IMR-90 (cell line): ENCODE data around the gene RABGAP1. TPM values are rescaled to one million over a fixed set of nuclear protein-coding genes. Genes with fewer than 3 reads are reported as not detected.
A peak's percentile ranks its signal among the peaks of the same experiment; 100 is the strongest.

Experiments used
- ATAC-seq: fragments of 200-7000 bp; cut with Tn5 transposase; 2 replicates; pipeline ENCODE4 v1.9.1; 2020; ENCODE audit warnings: low read depth, mild to moderate bottlenecking, moderate library complexity
- BruUV-seq: library from RNA; stranded (reverse); fragments of 400-500 nt; replicated peaks from 2 replicates; lab custom pipeline; 2021; lab: Mats Ljungman, UMichigan
- CTCF ChIA-PET: fragments of 300-600 bp; formaldehyde crosslinking; extraction: SDS; loops from one replicate; lab custom pipeline; 2021; ENCODE audit warnings: antibody characterized with exemption; lab: Yijun Ruan, JAX
- POLR2A ChIA-PET: fragments of 300-600 bp; sonication (Branson Sonifier 250); formaldehyde crosslinking; loops from one replicate; lab custom pipeline; 2022; ENCODE audit warnings: antibody characterized with exemption; ENCODE audit not compliant: unreplicated experiment; lab: Charles Lee
- DNase-seq: peaks from one replicate; pipeline ENCODE4 v3.0.0; 2013
- H2AFZ ChIP-seq: replicated peaks from 2 replicates; pipeline ENCODE3; 2013; ENCODE audit warnings: low read length, mild to moderate bottlenecking; ENCODE audit not compliant: poor library complexity
- H2AK5ac ChIP-seq: 2 replicates; pipeline ENCODE4 v1.6.1; 2013; ENCODE audit warnings: low read depth, low read length, inconsistent platforms
- H2AK9ac ChIP-seq: replicated peaks from 2 replicates; pipeline ENCODE3; 2013; ENCODE audit warnings: mild to moderate bottlenecking, low read depth, low read length, moderate library complexity; ENCODE audit not compliant: poor library complexity
- H2BK120ac ChIP-seq: 2 replicates; pipeline ENCODE4 v1.6.1; 2013; ENCODE audit warnings: low read depth, low read length, inconsistent platforms
- H2BK15ac ChIP-seq: 3 replicates; pipeline ENCODE4 v1.6.1; 2013; ENCODE audit warnings: low read depth, low read length, inconsistent platforms
- H2BK20ac ChIP-seq: 2 replicates; pipeline ENCODE4 v1.6.1; 2013; ENCODE audit warnings: low read depth, mild to moderate bottlenecking, inconsistent platforms, low read length, moderate library complexity
- H2BK5ac ChIP-seq: 2 replicates; pipeline ENCODE4 v1.6.1; 2013; ENCODE audit warnings: mild to moderate bottlenecking, low read depth, low read length, inconsistent platforms; ENCODE audit not compliant: poor library complexity, severe bottlenecking
- H3K14ac ChIP-seq: replicated peaks from 2 replicates; pipeline ENCODE4 v1.6.1; 2013; ENCODE audit warnings: low read depth, low read length, inconsistent platforms
- H3K18ac ChIP-seq: 2 replicates; pipeline ENCODE4 v1.6.1; 2013; ENCODE audit warnings: low read depth, low read length, control low read depth
- H3K23ac ChIP-seq: 2 replicates; pipeline ENCODE4 v1.6.1; 2013; ENCODE audit warnings: low read depth, low read length, inconsistent platforms
- H3K27ac ChIP-seq: 2 replicates; pipeline ENCODE4 v1.5.1; 2013; ENCODE audit warnings: mild to moderate bottlenecking, control low read depth, low read length; ENCODE audit not compliant: insufficient read depth
- H3K27me3 ChIP-seq: 2 replicates; pipeline ENCODE4 v1.6.1; 2013; ENCODE audit warnings: low read length; ENCODE audit not compliant: control insufficient read depth, insufficient read depth
- H3K36me3 ChIP-seq: 2 replicates; pipeline ENCODE4 v1.6.1; 2013; ENCODE audit warnings: low read length, mixed read lengths; ENCODE audit not compliant: control insufficient read depth, insufficient read depth
- H3K4ac ChIP-seq: 2 replicates; pipeline ENCODE4 v1.6.1; 2013; ENCODE audit warnings: low read depth, low read length, inconsistent platforms
- H3K4me1 ChIP-seq: 2 replicates; pipeline ENCODE4 v1.6.1; 2013; ENCODE audit warnings: low read length, mixed read lengths; ENCODE audit not compliant: control insufficient read depth, insufficient read depth
- H3K4me2 ChIP-seq: 2 replicates; pipeline ENCODE4 v1.6.1; 2013; ENCODE audit warnings: low read depth, mild to moderate bottlenecking, control low read depth, low read length, moderate library complexity
- H3K4me3 ChIP-seq: 2 replicates; pipeline ENCODE4 v1.5.1; 2013; ENCODE audit warnings: low read depth, mild to moderate bottlenecking, control low read depth, low read length, moderate library complexity; ENCODE audit not compliant: insufficient read depth
- H3K56ac ChIP-seq: 2 replicates; pipeline ENCODE4 v1.6.1; 2013; ENCODE audit warnings: low read length, inconsistent platforms; ENCODE audit not compliant: insufficient read depth; ENCODE audit errors: extremely low read depth
- H3K79me1 ChIP-seq, 2 experiments: 2 replicates each; pipeline ENCODE4 v1.6.1; 2013; ENCODE audit warnings: low read length in 2 of 2, inconsistent platforms in 1 of 2, low read depth in 1 of 2
- H3K9ac ChIP-seq: 2 replicates; pipeline ENCODE4 v1.6.1; 2013; ENCODE audit warnings: low read depth, low read length, control low read depth
- H3K9me1 ChIP-seq: 2 replicates; pipeline ENCODE4 v1.6.1; 2013; ENCODE audit warnings: low read length, inconsistent platforms; ENCODE audit not compliant: insufficient read depth
- H3K9me3 ChIP-seq: 2 replicates; pipeline ENCODE4 v1.6.1; 2013; ENCODE audit warnings: low read length; ENCODE audit not compliant: control insufficient read depth, insufficient read depth
- H4K20me1 ChIP-seq: 2 replicates; pipeline ENCODE4 v1.6.1; 2013; ENCODE audit warnings: low read length, inconsistent platforms; ENCODE audit not compliant: insufficient read depth
- H4K5ac ChIP-seq: 2 replicates; pipeline ENCODE4 v1.6.1; 2013; ENCODE audit warnings: mild to moderate bottlenecking, low read depth, low read length, control low read depth
- H4K8ac ChIP-seq, 2 experiments: 2 replicates each; pipeline ENCODE4 v1.6.1; 2013; ENCODE audit warnings: low read depth in 2 of 2, low read length in 2 of 2, control low read depth in 1 of 2, inconsistent platforms in 1 of 2
- H4K91ac ChIP-seq: 2 replicates; pipeline ENCODE4 v1.6.1; 2013; ENCODE audit warnings: low read depth, low read length, inconsistent platforms; ENCODE audit not compliant: insufficient read depth
- MAZ ChIP-seq: IDR thresholded peaks from 2 replicates; pipeline ENCODE4 v1.6.1; 2012; ENCODE audit warnings: low read depth, mild to moderate bottlenecking, low read length, improper control_type of control experiment, moderate library complexity, borderline replicate concordance
- MXI1 ChIP-seq: IDR thresholded peaks from 2 replicates; pipeline ENCODE4 v1.6.1; 2012; ENCODE audit warnings: low read depth, mild to moderate bottlenecking, low read length, moderate library complexity, borderline replicate concordance
- POLR2A ChIP-seq: IDR thresholded peaks from 2 replicates; pipeline ENCODE4 v1.6.1; 2012; ENCODE audit warnings: mild to moderate bottlenecking, low read depth, low read length
- SMC3 ChIP-seq: fragments of 150-350 bp; IDR thresholded peaks from 2 replicates; pipeline ENCODE4 v1.6.1; 2016; ENCODE audit warnings: low read depth, mild to moderate bottlenecking, antibody characterized with exemption, low read length, moderate library complexity
- WGBS, 2 experiments: methylation state at CpG; one replicate each; pipeline versions ENCODE4 v1.1.5 to v1.1.7; 2013; ENCODE audit warnings: missing lambda C conversion rate in 2 of 2; ENCODE audit not compliant: insufficient read length in 1 of 2; ENCODE audit errors: extremely low coverage in 2 of 2; 5-methylcytosine and 5-hydroxymethylcytosine counted together
- dilution Hi-C: fragments of 300-500 bp; cut with HindIII; formaldehyde crosslinking; loops from one replicate; pipeline ENCODE4 v1.14.3; 2018; ENCODE audit warnings: low sequenced_read_pairs; ENCODE audit not compliant: unreplicated experiment
- in situ Hi-C: fragments of 300-500 bp; cut with MboI; formaldehyde crosslinking; loops from 3 replicates; pipeline ENCODE4 v1.14.3; 2019; ENCODE audit warnings: low sequenced_read_pairs, inconsistent platforms, mixed read lengths
- intact Hi-C: fragments of 100-400 bp; cut with micrococcal nuclease; formaldehyde crosslinking; loops from 2 replicates; pipeline ENCODE4 v1.10.0; 2022
- polyA plus RNA-seq, 3 experiments: library from polyadenylated mRNA; depleted of rRNA; stranded (reverse); fragments of >200 nt; gene quantifications; 2 replicates each; pipeline ENCODE4 v1.2.3, GENCODE V29; 2012; ENCODE audit warnings: low replicate concordance in 1 of 3
- total RNA-seq: library from RNA; depleted of rRNA; stranded (reverse); fragments of >200 nt; gene quantifications from 2 replicates; pipeline ENCODE4 v1.2.3, GENCODE V29; 2012

Gene RABGAP1
- total and polyA plus RNA-seq, 2 of the 4 experiments (the other 2 are of a cell fraction): 20.0 to 53.9 TPM

- Histone ChIP-seq H3K4ac (peak within 1 kb of the TSS; percentile 95), H3K9ac (peak within 1 kb of the TSS; percentile 95), H3K27ac (peak within 1 kb of the TSS; percentile 92), H3K79me1 (peaks cover 29 to 38% of the 10 kb centered on the region in 2 experiments), H2BK120ac (no peak within 1 kb of the TSS), H3K23ac (peak within 1 kb of the TSS; percentile 84), H4K8ac (peak within 1 kb of the TSS; percentile 97 to 99), H2BK20ac (no peak within 1 kb of the TSS), H3K4me1 (no peaks in the 10 kb centered on the region; the same call in 1 of the 2 replicates), H3K4me3 (peak within 1 kb of the TSS; percentile 87), H3K36me3 (peaks cover 6% of the 10 kb centered on the region), H2BK15ac (no peak within 1 kb of the TSS; the same call in 2 of the 3 replicates), H3K27me3 (no peaks in the 10 kb centered on the region), H2AK9ac (peak within 1 kb of the TSS; percentile 93), H4K20me1 (no peaks in the 10 kb centered on the region), H3K4me2 (peak within 1 kb of the TSS; percentile 74), H4K5ac (peak within 1 kb of the TSS; percentile 99), H3K18ac (peak within 1 kb of the TSS; percentile 73), H3K14ac (peak within 1 kb of the TSS; percentile 95), H3K9me1 (peaks cover 3% of the 10 kb centered on the region; the same call in 1 of the 2 replicates), H3K56ac (peak within 1 kb of the TSS; percentile 95), H2AK5ac (peak within 1 kb of the TSS; percentile 84), H4K91ac (peak within 1 kb of the TSS; percentile 94), H3K9me3 (no peaks in the 10 kb centered on the region), H2AFZ (peak within 1 kb of the TSS; percentile 94), H2BK5ac (peak within 1 kb of the TSS; percentile 85)
- CTCF ChIA-PET: interaction anchor here (0.5 to 1.3 kb wide), 2 partner anchors 42 to 437 kb away, joined by 3 to 4 read pairs; no protein-coding TSS in a partner anchor
- ATAC-seq: peak; percentile 97
- no TSS peak for BruUV-seq
- in situ Hi-C loops (no loop called here), intact Hi-C loops (no loop called here), dilution Hi-C loops (no loop called here)
- TF ChIP-seq SMC3: no peak
- peak; percentile 45; the same call in 1 of the 2 replicates for TF ChIP-seq MAZ
- peak; percentile 69; the same call in 1 of the 2 replicates for TF ChIP-seq POLR2A
- no peak for TF ChIP-seq MXI1
- DNase-seq: peak; percentile 81
- WGBS, 2 experiments: 1% methylated on average over 15 of the region's 35 CpGs; no CpG with 5 or more reads in 1 of the 2 experiments
- POLR2A ChIA-PET: interaction anchor here (0.6 to 0.7 kb wide), 3 partner anchors 19 to 392 kb away, joined by 3 to 8 read pairs (median 6); no protein-coding TSS in a partner anchor
Observed at GRCh38 chr9:122912964-122913673, 27.7 kb upstream of the RABGAP1 start, which contains the start of gene ZBTB6. ZBTB6 (minus strand) TSS chr9:122913323; CDS start chr9:122912072, 1,251 bp downstream.
